Measurements from ENCODE around the gene SUMO3. TPM values are rescaled to one million over a fixed set of nuclear protein-coding genes. Genes with fewer than 3 reads are reported as not detected.

SUMO3 gene
- total and polyA plus RNA-seq, 2 of the 8 experiments (the other 6 are each of a cell fraction or from before 2014, with no cell fraction given) = 96.8 to 101 TPM

GRCh38 chr21:44816761-44817505 is 929 bp downstream of the SUMO3 start (continued):
- TF ChIP-seq BCL11A (IDR thresholded peaks at IDR 0.05; ENCODE audit: low read depth in 2 of 2, low read length in 2 of 2) (no peak), CHD7 (IDR thresholded peaks at IDR 0.05; ENCODE audit: insufficient replicate concordance, low read length) (no peak), KDM5A (IDR thresholded peaks at IDR 0.05; ENCODE audit: low read length) (no peak), CBX8 (IDR thresholded peaks at IDR 0.05; ENCODE audit: borderline replicate concordance, low read depth, low read length) (no peak), PHF8 (conservative IDR thresholded peaks at IDR 0.05; ENCODE audit: low read depth, low read length) (no peak), CTCF (IDR thresholded peaks at IDR 0.05; ENCODE audit: control extremely low read depth in 1 of 3, insufficient read depth in 1 of 3, low read depth in 1 of 3, low read length in 3 of 3) (no peak), CBX5 (IDR thresholded peaks at IDR 0.05; ENCODE audit: low read depth, low read length) (no peak), CEBPB (IDR thresholded peaks at IDR 0.05; ENCODE audit: low read depth, low read length) (no peak)
